NOMO-1 treated with DMSO at 0.1 percent for 48 hours (cell line): Measurements from ENCODE around the gene EPB41L4B.
A peak's percentile ranks its signal among the peaks of the same experiment; 100 is the strongest.

Source experiments
- DNase-seq: peaks from one replicate; lab custom pipeline; 2025; ENCODE audit not compliant: unreplicated experiment; lab: John Stamatoyannopoulos, UW

EPB41L4B gene

GRCh38 chr9:109166771-109167601 is 153.9 kb downstream of the EPB41L4B start, which contains the start of gene FRRS1L:
Gene FRRS1L (minus strand): TSS chr9:109167249. CDS start chr9:109167138, 111 bp downstream.
- DNase-seq = no peak

- no peak for DNase-seq
Observed at GRCh38 chr9:109166171-109166770, 154.6 kb downstream of the EPB41L4B start.

- peak; percentile 87 for DNase-seq
Observed at GRCh38 chr9:109164042-109164441, 156.8 kb downstream of the EPB41L4B start.

GRCh38 chr9:109163194-109163593 is 157.7 kb downstream of the EPB41L4B start:
- no peak for DNase-seq

GRCh38 chr9:109162677-109163076 is 158.2 kb downstream of the EPB41L4B start:
- no peak for DNase-seq

GRCh38 chr9:109161471-109161870 is 159.4 kb downstream of the EPB41L4B start:
- peak; percentile 34 for DNase-seq

GRCh38 chr9:109159583-109159982 is 161.3 kb downstream of the EPB41L4B start:
- no peak for DNase-seq

- no peak for DNase-seq
Observed at GRCh38 chr9:109158651-109159050, 162.2 kb downstream of the EPB41L4B start.

GRCh38 chr9:109156708-109157107 is 164.2 kb downstream of the EPB41L4B start:
- DNase-seq = no peak

- no peak for DNase-seq
Observed at GRCh38 chr9:109150925-109151545, 169.8 kb downstream of the EPB41L4B start.

GRCh38 chr9:109149722-109150121 is 171.1 kb downstream of the EPB41L4B start:
- DNase-seq = no peak

- no peak for DNase-seq
Observed at GRCh38 chr9:109149089-109149488, 171.8 kb downstream of the EPB41L4B start.

- DNase-seq = no peak
Observed at GRCh38 chr9:109145051-109145450, 175.8 kb downstream of the EPB41L4B start.

GRCh38 chr9:109143881-109144562 is 176.8 kb downstream of the EPB41L4B start:
- DNase-seq = peak; percentile 55

GRCh38 chr9:109141375-109141774 is 179.5 kb downstream of the EPB41L4B start:
- DNase-seq = no peak

GRCh38 chr9:109139851-109140250 is 181.0 kb downstream of the EPB41L4B start:
- DNase-seq = no peak

GRCh38 chr9:109138421-109138820 is 182.4 kb downstream of the EPB41L4B start:
- no peak for DNase-seq

GRCh38 chr9:109134167-109134578 is 186.7 kb downstream of the EPB41L4B start:
- DNase-seq = no peak

GRCh38 chr9:109133533-109133932 is 187.3 kb downstream of the EPB41L4B start:
- DNase-seq = no peak

GRCh38 chr9:109132567-109133021 is 188.3 kb downstream of the EPB41L4B start:
- peak; percentile 13 for DNase-seq
